AG04450 (cell line): ENCODE measurements around the gene GDAP1L1. TPM values are rescaled to one million over a fixed set of nuclear protein-coding genes. Genes with fewer than 3 reads are reported as not detected.

ENCODE experiments used
- CTCF ChIA-PET: fragments of 300-600, 350-600 bp; formaldehyde crosslinking; extraction: SDS; loops from one replicate; lab custom pipeline; 2022; ENCODE audit warnings: antibody characterized with exemption, inconsistent platforms; lab: Charles Lee
- POLR2A ChIA-PET: fragments of 350-600 bp; formaldehyde crosslinking; extraction: SDS; loops from one replicate; lab custom pipeline; 2021; ENCODE audit warnings: antibody characterized with exemption, inconsistent platforms; lab: Yijun Ruan, JAX
- DNase-seq: peaks from one replicate; pipeline ENCODE4 v3.0.0-alpha.2; 2011; ENCODE audit warnings: low read depth, low spot score
- H3K27ac ChIP-seq: one replicate; pipeline ENCODE4 v1.5.1; 2012; ENCODE audit warnings: low read depth, low read length, control low read depth
- H3K27me3 ChIP-seq: one replicate; pipeline ENCODE4 v1.6.0; 2012; ENCODE audit warnings: low read length; ENCODE audit not compliant: control insufficient read depth, insufficient read depth
- H3K4me3 ChIP-seq: 2 replicates; pipeline ENCODE4 v1.5.1; 2011; ENCODE audit warnings: mild to moderate bottlenecking, low read depth, low read length, control low read depth
- H3K9me3 ChIP-seq: 2 replicates; pipeline ENCODE4 v1.5.1; 2012; ENCODE audit warnings: low read length; ENCODE audit not compliant: control insufficient read depth, insufficient read depth
- CTCF ChIP-seq: IDR thresholded peaks from 2 replicates; pipeline ENCODE4 v1.5.1; 2011; ENCODE audit warnings: low read depth, low read length, control low read depth, inconsistent platforms
- polyA plus RNA-seq: library from polyadenylated mRNA; depleted of rRNA; stranded (reverse); fragments of >200 nt; gene quantifications from 2 replicates; pipeline ENCODE4 v1.2.3, GENCODE V29; 2011

GDAP1L1 gene
- polyA plus RNA-seq, 1 experiment: not detected

- H3K27ac ChIP-seq: no peak overlapping the region
- POLR2A ChIA-PET: no interaction called here
- no peak overlapping the region for H3K4me3 ChIP-seq
- CTCF ChIA-PET: no interaction called here
- TF ChIP-seq CTCF: no peak
- H3K27me3 ChIP-seq: peaks cover 2% of the 10 kb centered on the region
- no peaks in the 10 kb centered on the region for H3K9me3 ChIP-seq
- DNase-seq: no peak
Measured at GRCh38 chr20:44271915-44272663, 25.0 kb downstream of the GDAP1L1 start.

- Histone ChIP-seq H3K27ac (no peak overlapping the region), H3K27me3 (peaks cover 2% of the 10 kb centered on the region), H3K9me3 (no peaks in the 10 kb centered on the region), H3K4me3 (no peak overlapping the region)
- no peak for DNase-seq
- CTCF ChIA-PET: no interaction called here
- no peak for TF ChIP-seq CTCF
- POLR2A ChIA-PET: interaction anchor here (0.6 kb wide), 1 partner anchor 158 kb away, joined by 9 read pairs; no protein-coding TSS in a partner anchor
Measured at GRCh38 chr20:44273231-44274215, 26.4 kb downstream of the GDAP1L1 start.

- Histone ChIP-seq H3K27ac (no peak overlapping the region), H3K4me3 (no peak overlapping the region), H3K9me3 (no peaks in the 10 kb centered on the region), H3K27me3 (peaks cover 2% of the 10 kb centered on the region)
- ChIA-PET POLR2A (interaction anchor here (0.6 kb wide), 1 partner anchor 157 kb away, joined by 9 read pairs; no protein-coding TSS in a partner anchor), CTCF (no interaction called here)
- DNase-seq: no peak
- no peak for TF ChIP-seq CTCF
Measured at GRCh38 chr20:44274303-44275017, 27.4 kb downstream of the GDAP1L1 start.

- no peak overlapping the region for H3K27ac ChIP-seq
- TF ChIP-seq CTCF: no peak
- no peaks in the 10 kb centered on the region for H3K9me3 ChIP-seq
- peaks cover 2% of the 10 kb centered on the region for H3K27me3 ChIP-seq
- CTCF ChIA-PET: no interaction called here
- POLR2A ChIA-PET: no interaction called here
- peak; percentile 15 for DNase-seq
- no peak overlapping the region for H3K4me3 ChIP-seq
Measured at GRCh38 chr20:44279228-44279627, 32.1 kb downstream of the GDAP1L1 start.
